ENCODE measurements around the gene SIAE. TPM values are rescaled to one million over a fixed set of nuclear protein-coding genes. Genes with fewer than 3 reads are reported as not detected.

The SIAE gene
- total and polyA plus RNA-seq, 2 experiments from 2014 or later, result 5.7 to 7.9 TPM

- TF ChIP-seq, protein P1, sequence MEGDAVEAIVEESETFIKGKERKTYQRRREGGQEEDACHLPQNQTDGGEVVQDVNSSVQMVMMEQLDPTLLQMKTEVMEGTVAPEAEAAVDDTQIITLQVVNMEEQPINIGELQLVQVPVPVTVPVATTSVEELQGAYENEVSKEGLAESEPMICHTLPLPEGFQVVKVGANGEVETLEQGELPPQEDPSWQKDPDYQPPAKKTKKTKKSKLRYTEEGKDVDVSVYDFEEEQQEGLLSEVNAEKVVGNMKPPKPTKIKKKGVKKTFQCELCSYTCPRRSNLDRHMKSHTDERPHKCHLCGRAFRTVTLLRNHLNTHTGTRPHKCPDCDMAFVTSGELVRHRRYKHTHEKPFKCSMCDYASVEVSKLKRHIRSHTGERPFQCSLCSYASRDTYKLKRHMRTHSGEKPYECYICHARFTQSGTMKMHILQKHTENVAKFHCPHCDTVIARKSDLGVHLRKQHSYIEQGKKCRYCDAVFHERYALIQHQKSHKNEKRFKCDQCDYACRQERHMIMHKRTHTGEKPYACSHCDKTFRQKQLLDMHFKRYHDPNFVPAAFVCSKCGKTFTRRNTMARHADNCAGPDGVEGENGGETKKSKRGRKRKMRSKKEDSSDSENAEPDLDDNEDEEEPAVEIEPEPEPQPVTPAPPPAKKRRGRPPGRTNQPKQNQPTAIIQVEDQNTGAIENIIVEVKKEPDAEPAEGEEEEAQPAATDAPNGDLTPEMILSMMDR (IDR thresholded peaks at IDR 0.05; ENCODE audit: low read depth, low read length), result no peak
- Histone ChIP-seq H3K4me1 (ENCODE audit: low read depth) (peaks cover 4% of the 10 kb centered on the region), H3K27ac (no peak overlapping the region), H3K9me3 (ENCODE audit: low read depth) (no peaks in the 10 kb centered on the region), H3K4me3 (no peak overlapping the region), H3K36me3 (no peaks in the 10 kb centered on the region), H3K27me3 (peaks cover 10% of the 10 kb centered on the region)
- peak in 1 of 2 donors; percentile 88 for DNase-seq (ENCODE audit: low read depth in 1 of 2, low spot score in 1 of 2)
These were observed 2.8 kb upstream of the SIAE start for GRCh38 chr11:124676386-124676785.

DNA sequence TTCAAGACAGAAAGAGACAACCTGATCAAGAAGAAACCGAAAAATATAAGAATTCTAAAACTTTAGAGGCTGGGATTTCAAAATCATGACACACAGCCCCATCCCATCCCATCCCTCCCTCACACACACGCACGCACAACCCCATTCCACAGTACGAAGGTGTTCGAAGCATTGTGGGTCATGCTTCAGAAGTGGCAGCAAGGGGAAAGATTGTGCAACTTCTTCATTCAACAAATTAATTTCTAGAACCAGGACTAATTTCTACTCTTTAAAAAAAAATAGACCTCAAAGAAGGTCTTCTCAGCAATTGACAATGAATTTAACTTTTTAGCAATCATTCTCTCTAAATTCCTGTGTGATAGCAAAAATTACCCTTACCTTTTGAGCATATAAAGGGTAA is 1.0 kb upstream of the SIAE start:
- Histone ChIP-seq H3K27me3 (peaks cover 28% of the 10 kb centered on the region), H3K36me3 (no peaks in the 10 kb centered on the region), H3K27ac (no peak overlapping the region), H3K4me3 (peak overlapping the region; percentile 70), H3K4me1 (ENCODE audit: low read depth) (peaks cover 4% of the 10 kb centered on the region), H3K9me3 (ENCODE audit: low read depth) (no peaks in the 10 kb centered on the region)
- TF ChIP-seq, protein P1 (IDR thresholded peaks at IDR 0.05; ENCODE audit: low read depth, low read length), result no peak
- DNase-seq (ENCODE audit: low read depth in 1 of 2, low spot score in 1 of 2), result no peak

- Histone ChIP-seq H3K27me3 (peaks cover 32% of the 10 kb centered on the region), H3K36me3 (no peaks in the 10 kb centered on the region), H3K4me1 (ENCODE audit: low read depth) (peaks cover 4% of the 10 kb centered on the region), H3K9me3 (ENCODE audit: low read depth) (no peaks in the 10 kb centered on the region), H3K4me3 (peak overlapping the region; percentile 70), H3K27ac (no peak overlapping the region)
- no peak for DNase-seq (ENCODE audit: low read depth in 1 of 2, low spot score in 1 of 2)
- TF ChIP-seq, protein P1 (IDR thresholded peaks at IDR 0.05; ENCODE audit: low read depth, low read length), result no peak
These were observed 604 bp upstream of the SIAE start for GRCh38 chr11:124674168-124674517.

- Histone ChIP-seq H3K4me1 (ENCODE audit: low read depth) (peaks cover 4% of the 10 kb centered on the region), H3K36me3 (no peaks in the 10 kb centered on the region), H3K4me3 (peak overlapping the region; percentile 70), H3K27me3 (peaks cover 41% of the 10 kb centered on the region), H3K27ac (no peak overlapping the region), H3K9me3 (ENCODE audit: low read depth) (no peaks in the 10 kb centered on the region)
- no peak for DNase-seq (ENCODE audit: low read depth in 1 of 2, low spot score in 1 of 2)
- TF ChIP-seq, protein P1 (IDR thresholded peaks at IDR 0.05; ENCODE audit: low read depth, low read length), result no peak
These were observed 863 bp downstream of the SIAE start for GRCh38 chr11:124672536-124673215.

- peak in 1 of 2 donors; percentile 62 for DNase-seq (ENCODE audit: low read depth in 1 of 2, low spot score in 1 of 2)
- Histone ChIP-seq H3K27me3 (peaks cover 60% of the 10 kb centered on the region), H3K9me3 (ENCODE audit: low read depth) (no peaks in the 10 kb centered on the region), H3K4me1 (ENCODE audit: low read depth) (peaks cover 4% of the 10 kb centered on the region), H3K36me3 (no peaks in the 10 kb centered on the region), H3K27ac (no peak overlapping the region), H3K4me3 (no peak overlapping the region)
- TF ChIP-seq, protein P1 (IDR thresholded peaks at IDR 0.05; ENCODE audit: low read depth, low read length), result no peak
These were observed 2.8 kb downstream of the SIAE start for GRCh38 chr11:124670732-124671131.

Data from cardiac muscle cell (in vitro differentiated cells and primary cell).